HepG2 (cell line): ENCODE data around the gene ADRM1. TPM values are rescaled to one million over a fixed set of nuclear protein-coding genes. Genes with fewer than 3 reads are reported as not detected.

Source experiments
- ATAC-seq: fragments of 200-7000 bp; cut with Tn5 transposase; 3 replicates; pipeline ENCODE4 v1.9.1; 2020; ENCODE audit warnings: mild to moderate bottlenecking, moderate library complexity
- BruUV-seq: library from RNA; stranded (reverse); fragments of 400-500 nt; replicated peaks from 2 replicates; lab custom pipeline; 2021; lab: Mats Ljungman, UMichigan
- CTCF ChIA-PET: fragments of 300-600 bp; formaldehyde crosslinking; extraction: SDS; loops from one replicate; lab custom pipeline; 2021; ENCODE audit warnings: low total read pairs, inconsistent platforms, low intra/inter-chr PET ratio; lab: Yijun Ruan, JAX
- POLR2A ChIA-PET: fragments of 350-600 bp; sonication (Branson Sonifier 250); formaldehyde crosslinking; loops from one replicate; lab custom pipeline; 2020; ENCODE audit warnings: antibody characterized with exemption, inconsistent platforms; lab: Yijun Ruan, JAX
- DNase-seq: peaks from one replicate; pipeline ENCODE4 v3.0.0-alpha.2; 2015; ENCODE audit warnings: low spot score
- FAIRE-seq: peaks from 3 replicates; lab custom pipeline; 2011; peaks lifted over from hg19 to GRCh38; lab: Jason Lieb, UNC
- H2AFZ ChIP-seq: one replicate; pipeline ENCODE4 v1.6.1; 2011; ENCODE audit warnings: low read length, inconsistent platforms
- H3K27ac ChIP-seq: fragments of 300-600 bp; 3 replicates; pipeline ENCODE4 v1.8.0; 2011; ENCODE audit warnings: mixed run types, mild to moderate bottlenecking, mixed read lengths, low read length, inconsistent platforms; ENCODE audit not compliant: insufficient read depth; ENCODE audit errors: extremely low read length
- H3K27me3 ChIP-seq, 2 experiments: fragments of 200-600 bp in 1 of 2; 2 replicates in 1 of 2; 3 replicates in 1 of 2; pipeline versions ENCODE4 v1.6.0 to v1.8.0; 2011; ENCODE audit warnings: low read length in 2 of 2, mild to moderate bottlenecking in 2 of 2, moderate library complexity in 2 of 2, inconsistent platforms in 1 of 2; ENCODE audit not compliant: insufficient read depth in 2 of 2, control insufficient read depth in 1 of 2
- H3K36me3 ChIP-seq, 2 experiments: fragments of 200-600 bp in 1 of 2; replicated peaks in 1 of 2; 2 replicates in 1 of 2; 3 replicates in 1 of 2; pipeline versions ENCODE4 v1.5.1 to v1.8.0; 2011; ENCODE audit warnings: low read length in 2 of 2, inconsistent platforms in 1 of 2; ENCODE audit not compliant: insufficient read depth in 2 of 2, control insufficient read depth in 1 of 2
- H3K4me1 ChIP-seq: 2 replicates; pipeline ENCODE4 v1.5.1; 2012; ENCODE audit warnings: low read length, inconsistent platforms; ENCODE audit not compliant: insufficient read depth
- H3K4me2 ChIP-seq: 2 replicates; pipeline ENCODE4 v1.6.0; 2011; ENCODE audit warnings: low read depth, low read length, inconsistent platforms
- H3K4me3 ChIP-seq, 3 experiments: fragments of 200-600 bp in 1 of 3; sonication (generic), shearing (Covaris generic) in 1 of 3; replicated peaks in 1 of 3; 2 replicates each; pipeline ENCODE4 v1.5.1; 2011 to 2016; ENCODE audit warnings: low read length in 3 of 3, inconsistent platforms in 2 of 3, low read depth in 2 of 3, mild to moderate bottlenecking in 2 of 3, control low read depth in 1 of 3, mixed read lengths in 1 of 3; ENCODE audit not compliant: insufficient read depth in 1 of 3
- H3K79me2 ChIP-seq: one replicate; pipeline ENCODE4 v1.6.1; 2011; ENCODE audit warnings: low read length, inconsistent platforms; ENCODE audit not compliant: insufficient read depth
- H3K9ac ChIP-seq: 2 replicates; pipeline ENCODE4 v1.6.0; 2011; ENCODE audit warnings: mild to moderate bottlenecking, low read depth, low read length, inconsistent platforms; ENCODE audit not compliant: insufficient read depth
- H3K9me3 ChIP-seq: 2 replicates; pipeline ENCODE4 v1.5.1; 2012; ENCODE audit warnings: mild to moderate bottlenecking, low read length
- H4K20me1 ChIP-seq: 2 replicates; pipeline ENCODE4 v1.6.0; 2011; ENCODE audit warnings: inconsistent platforms, mild to moderate bottlenecking, low read length, moderate library complexity; ENCODE audit not compliant: insufficient read depth
- AHR ChIP-seq: IDR thresholded peaks from 2 replicates; pipeline ENCODE4 v1.6.1; 2018; ENCODE audit warnings: missing genetic modification reagents, missing compliant biosample characterization
- CSRNP1 ChIP-seq: sonication (generic); formaldehyde crosslinking; IDR thresholded peaks from 2 replicates; pipeline ENCODE4 v1.8.1; 2023; ENCODE audit warnings: mild to moderate bottlenecking, missing genetic modification reagents
- EHMT2 ChIP-seq: fragments of 200-600 bp; sonication (generic); IDR thresholded peaks from 2 replicates; pipeline ENCODE4 v1.7.0; 2017; ENCODE audit warnings: antibody characterized with exemption, low read depth, low read length, borderline replicate concordance
- ZNF205 ChIP-seq: IDR thresholded peaks from 2 replicates; pipeline ENCODE4 v1.6.1; 2018; ENCODE audit warnings: missing biosample characterization, missing genetic modification reagents
- ZNF354B ChIP-seq: sonication (generic); formaldehyde crosslinking; IDR thresholded peaks from 2 replicates; pipeline ENCODE4 v1.8.0; 2022; ENCODE audit warnings: mild to moderate bottlenecking, missing genetic modification reagents
- ZNF549 ChIP-seq: sonication (generic); formaldehyde crosslinking; IDR thresholded peaks from 2 replicates; pipeline ENCODE4 v1.5.0; 2020; ENCODE audit warnings: missing genetic modification reagents
- ZNF672 ChIP-seq: sonication (generic); formaldehyde crosslinking; IDR thresholded peaks from 2 replicates; pipeline ENCODE4 v1.8.1; 2022; ENCODE audit warnings: missing genetic modification reagents
- ZNF878 ChIP-seq: sonication (generic); formaldehyde crosslinking; IDR thresholded peaks from 2 replicates; pipeline ENCODE4 v1.8.1; 2023; ENCODE audit warnings: mild to moderate bottlenecking, missing genetic modification reagents, moderate library complexity
- WGBS: methylation state at CpG from one replicate; pipeline ENCODE4 v1.1.6; 2017; ENCODE audit warnings: low lambda C conversion rate; 5-methylcytosine and 5-hydroxymethylcytosine counted together
- in situ Hi-C: cut with HindIII; loops from 2 replicates; pipeline ENCODE4 v1.10.0; 2017; ENCODE audit warnings: low pct_unique_long_range_greater_than_20kb; ENCODE audit not compliant: extremely low pct_ligation_motif_present
- intact Hi-C: fragments of 100-400 bp; cut with micrococcal nuclease; formaldehyde crosslinking; loops from one replicate; pipeline ENCODE4 v1.10.0; 2022; ENCODE audit not compliant: unreplicated experiment
- polyA plus RNA-seq, 8 experiments: library from polyadenylated mRNA; depleted of rRNA in 3 of 8; stranded (reverse) in 7 of 8; unstranded in 1 of 8; fragments of >200 nt; fragmentation: Illumina TruSeq in 4 of 8; extraction: Trizol in 4 of 8; gene quantifications; 2 replicates each; pipeline versions ENCODE4 v1.2.1 to v1.2.3, GENCODE V29; 2011 to 2016; ENCODE audit warnings: low read depth in 4 of 8, missing spikeins in 1 of 8, mixed read lengths in 1 of 8; ENCODE audit not compliant: insufficient read depth in 1 of 8
- total RNA-seq, 5 experiments: library from RNA; depleted of rRNA; stranded (reverse); fragments of >200 nt; fragmentation: Illumina TruSeq; extraction: Trizol; gene quantifications; 2 replicates each; pipeline ENCODE4 v1.2.3, GENCODE V29; 2016; ENCODE audit warnings: low read depth in 1 of 5

Gene ADRM1
- total and polyA plus RNA-seq, 2 of the 13 experiments (the other 11 are each of a cell fraction or from before 2014, with no cell fraction given) = 92.9 to 154 TPM

- no peak for TF ChIP-seq CSRNP1 (CRISPR knock-in tag)
- no peak for TF ChIP-seq ZNF354B (CRISPR knock-in tag)
- peak; percentile 96 for TF ChIP-seq ZNF205 (CRISPR knock-in tag)
- no peak for TF ChIP-seq ZNF878
- TF ChIP-seq AHR (CRISPR knock-in tag) = no peak
- TF ChIP-seq, all 625 proteins: peak for 48
Measured at GRCh38 chr20:62342910-62343309, 40.1 kb downstream of the ADRM1 start (continued).

GRCh38 chr20:62344092-62344491 lies 41.3 kb downstream of the ADRM1 start:
- CTCF ChIA-PET = no interaction called here
- no peaks in the 10 kb centered on the region for H3K79me2 ChIP-seq
- BruUV-seq = no TSS peak

More at GRCh38 chr20:62344092-62344491, 41.3 kb downstream of the ADRM1 start:
- Histone ChIP-seq H3K27me3 (no peaks in the 10 kb centered on the region), H3K9ac (no peak overlapping the region), H3K36me3 (peaks cover 20 to 49% of the 10 kb centered on the region in 2 experiments), H4K20me1 (no peaks in the 10 kb centered on the region), H3K4me3 (no peak overlapping the region), H3K9me3 (no peaks in the 10 kb centered on the region), H3K4me2 (no peak overlapping the region), H2AFZ (no peak overlapping the region), H3K27ac (no peak overlapping the region), H3K4me1 (peaks cover 28% of the 10 kb centered on the region)
- 95% methylated on average over 5 of the region's 5 CpGs for WGBS
- intact Hi-C loops (no loop called here), in situ Hi-C loops (no loop called here)
- FAIRE-seq (no peak), ATAC-seq (no peak), DNase-seq (no peak)
- TF ChIP-seq ZNF549 = no peak
- TF ChIP-seq EHMT2 = no peak
- TF ChIP-seq ZNF672 (CRISPR knock-in tag) = no peak
- POLR2A ChIA-PET = interaction anchor here (1.6 kb wide), 1 partner anchor 25 kb away, joined by 7 read pairs; no protein-coding TSS in a partner anchor
